Astrocyte (in vitro differentiated cells and primary cell): ENCODE data around the gene WDR33.

Experiments used
- CTCF ChIP-seq: IDR thresholded peaks from 2 replicates; pipeline ENCODE4 v1.5.1; 2011; ENCODE audit warnings: low read depth, mild to moderate bottlenecking, inconsistent platforms, low read length, moderate library complexity; ENCODE audit not compliant: insufficient read depth
- EZH2 ChIP-seq: IDR thresholded peaks from 2 replicates; pipeline ENCODE4 v1.6.1; 2012; ENCODE audit warnings: mild to moderate bottlenecking, low read length, inconsistent platforms; ENCODE audit not compliant: insufficient read depth

GRCh38 chr2:127661072-127661649, 149.8 kb downstream of the WDR33 start:
- TF ChIP-seq CTCF: no peak
- no peak for TF ChIP-seq EZH2
